GM19467 (cell line): ENCODE data around the gene PRKAR1B.

ENCODE experiments used
- ATAC-seq: cut with Tn5 transposase; IDR thresholded peaks from one replicate; pipeline ENCODE4 v1.9.1; 2021; ENCODE audit warnings: mild to moderate bottlenecking, moderate library complexity; ENCODE audit not compliant: unreplicated experiment

The PRKAR1B gene

DNA sequence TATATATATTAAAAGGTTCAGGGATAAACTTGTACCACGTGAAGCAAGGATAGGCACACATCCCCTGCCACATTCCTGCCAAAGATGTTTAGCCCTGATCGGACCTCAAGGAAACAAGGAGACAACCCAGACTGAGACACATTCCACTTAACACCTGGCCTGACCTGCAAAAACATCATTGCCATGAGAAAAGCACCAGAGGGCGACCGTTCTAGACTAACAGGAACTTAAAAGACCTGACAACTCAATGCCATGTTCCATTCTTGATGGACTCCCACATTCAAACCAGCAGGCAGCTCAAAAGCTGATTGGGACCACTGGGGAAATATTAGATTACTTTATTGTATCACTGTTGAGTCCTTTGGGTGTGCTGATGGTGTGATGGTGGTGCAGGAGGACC is 199.4 kb downstream of the PRKAR1B start:
- ATAC-seq: no peak

DNA sequence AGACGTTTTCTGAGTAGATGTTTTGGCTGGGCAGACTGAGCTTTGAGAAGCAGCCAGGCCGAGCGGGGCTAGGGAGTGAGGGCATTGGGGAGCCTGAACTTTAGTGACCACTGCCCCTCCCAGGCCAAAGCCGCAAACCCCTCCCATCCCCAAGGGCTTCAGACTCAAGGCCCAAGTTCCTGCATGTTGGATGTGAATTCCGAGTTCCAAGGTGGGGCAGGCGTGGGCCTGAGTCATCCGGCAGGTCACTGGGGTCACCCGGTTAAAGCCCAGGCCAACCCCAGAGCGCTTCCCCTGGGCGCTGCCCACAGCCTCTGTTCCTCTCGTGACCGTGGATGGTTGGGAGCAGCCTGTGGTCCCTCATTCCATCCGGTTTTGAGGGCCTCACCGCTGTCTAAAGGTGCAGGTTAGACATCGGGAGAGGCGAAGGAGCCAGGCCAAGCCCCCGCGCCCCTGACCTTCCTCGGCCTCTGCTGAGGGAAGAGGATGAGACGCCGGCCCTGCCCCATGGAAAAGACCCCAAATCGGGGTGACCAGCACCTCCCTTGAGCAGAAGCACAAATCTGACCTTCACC is 200.5 kb downstream of the PRKAR1B start:
- no peak for ATAC-seq

DNA sequence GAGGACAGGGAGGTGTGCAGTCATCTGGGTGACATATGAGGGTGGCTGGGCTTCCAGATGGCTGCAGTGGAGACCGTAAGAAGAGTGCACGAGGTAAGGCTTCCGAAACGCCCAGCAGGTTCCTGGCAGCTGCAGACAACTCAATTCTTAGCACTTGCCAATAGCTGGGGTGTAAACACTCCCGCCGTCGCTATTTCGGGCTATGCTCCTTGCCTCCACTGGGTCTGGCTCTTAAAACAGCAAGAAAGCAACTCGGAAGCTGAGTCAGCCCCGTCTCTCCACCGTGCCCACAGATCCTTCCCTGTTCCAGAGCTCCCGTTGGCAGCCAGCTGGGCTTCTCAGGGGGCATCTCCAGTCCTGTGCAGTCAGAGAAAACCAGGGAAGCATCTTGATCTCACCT is 201.3 kb downstream of the PRKAR1B start:
- no peak for ATAC-seq

DNA sequence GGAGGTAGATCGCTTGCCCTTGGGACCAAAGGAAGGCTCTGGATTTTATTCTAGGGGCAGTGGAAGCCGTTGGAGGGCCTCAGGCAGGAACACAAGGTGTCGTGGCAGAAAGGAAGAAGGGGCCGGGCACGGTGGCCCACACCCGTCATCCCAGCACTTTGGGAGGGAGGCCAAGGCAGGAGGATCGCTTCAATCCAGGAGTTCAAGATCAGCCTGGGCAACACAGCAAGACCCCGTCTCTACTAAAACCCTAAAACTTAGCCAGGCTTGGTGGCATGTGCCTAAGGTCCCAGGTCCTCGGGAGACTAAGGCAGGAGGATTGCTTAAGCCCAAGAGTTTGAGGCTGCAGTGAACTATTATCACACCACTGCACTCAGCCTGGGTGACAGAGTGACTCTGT is 202.3 kb downstream of the PRKAR1B start:
- ATAC-seq: no peak

DNA sequence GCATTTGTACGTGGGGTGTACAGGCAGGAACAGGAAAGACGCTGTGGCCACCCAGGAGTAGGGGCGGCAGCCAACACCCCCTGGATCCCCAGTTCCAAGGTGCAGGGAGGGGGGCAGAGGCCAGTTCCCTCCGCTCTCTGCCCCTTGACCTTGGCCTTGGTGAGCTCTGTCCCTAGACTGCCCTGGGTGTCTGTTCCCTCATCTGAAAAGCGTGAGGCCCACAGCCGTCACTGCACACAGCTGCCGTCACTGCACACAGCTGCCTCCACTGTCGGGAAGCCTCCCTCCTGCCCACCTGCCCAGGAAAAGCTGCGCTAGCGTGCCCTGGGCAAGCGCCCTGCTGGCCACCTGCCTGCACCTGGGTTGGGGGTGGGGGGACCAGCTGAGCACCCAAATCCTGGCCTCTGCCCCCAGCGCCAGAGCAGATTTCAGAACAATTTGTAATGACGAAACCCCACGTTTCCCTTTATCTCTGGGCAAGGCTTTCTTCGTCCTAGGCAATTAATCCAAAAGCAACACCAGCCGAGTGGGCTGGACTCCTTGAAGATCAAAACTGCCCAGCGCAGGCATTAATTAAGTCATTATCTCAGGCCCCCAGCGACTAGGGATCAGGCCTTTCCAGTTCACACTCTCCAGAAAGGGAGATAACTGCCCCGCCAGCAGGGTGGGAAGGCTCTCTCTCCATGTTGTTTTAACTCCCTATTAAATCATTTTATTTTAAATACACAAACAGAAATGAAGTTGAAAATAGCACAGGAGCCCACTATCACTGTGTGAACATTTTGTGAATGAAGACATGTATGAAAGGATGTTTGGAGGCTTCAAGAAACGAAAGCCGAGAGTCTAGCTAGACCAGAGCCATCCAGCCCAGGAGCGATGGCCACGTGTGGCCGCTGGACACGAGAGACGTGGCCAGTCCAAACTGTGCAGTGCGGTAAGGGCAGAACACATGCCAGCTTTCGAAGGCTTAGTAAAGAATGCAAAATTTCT is 203.4 kb downstream of the PRKAR1B start:
- no peak for ATAC-seq

DNA sequence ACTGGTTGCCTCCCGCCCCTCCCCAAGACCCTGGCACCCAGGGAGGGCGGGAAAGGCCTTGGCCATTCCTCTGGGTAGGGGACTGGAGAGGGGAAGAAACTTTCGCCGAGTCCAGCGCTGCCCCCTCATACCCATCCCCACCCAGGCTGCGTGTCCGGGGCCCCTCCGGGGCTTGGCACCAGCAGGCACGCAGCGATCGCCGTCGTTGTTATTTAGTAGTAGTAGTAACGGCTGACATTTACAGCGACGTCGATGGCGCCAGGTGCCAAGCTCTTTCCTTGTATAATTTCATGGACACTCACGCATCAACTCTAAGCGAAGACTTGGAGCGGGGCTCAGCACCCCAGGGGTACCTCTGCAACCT is 204.1 kb downstream of the PRKAR1B start:
- ATAC-seq: no peak

DNA sequence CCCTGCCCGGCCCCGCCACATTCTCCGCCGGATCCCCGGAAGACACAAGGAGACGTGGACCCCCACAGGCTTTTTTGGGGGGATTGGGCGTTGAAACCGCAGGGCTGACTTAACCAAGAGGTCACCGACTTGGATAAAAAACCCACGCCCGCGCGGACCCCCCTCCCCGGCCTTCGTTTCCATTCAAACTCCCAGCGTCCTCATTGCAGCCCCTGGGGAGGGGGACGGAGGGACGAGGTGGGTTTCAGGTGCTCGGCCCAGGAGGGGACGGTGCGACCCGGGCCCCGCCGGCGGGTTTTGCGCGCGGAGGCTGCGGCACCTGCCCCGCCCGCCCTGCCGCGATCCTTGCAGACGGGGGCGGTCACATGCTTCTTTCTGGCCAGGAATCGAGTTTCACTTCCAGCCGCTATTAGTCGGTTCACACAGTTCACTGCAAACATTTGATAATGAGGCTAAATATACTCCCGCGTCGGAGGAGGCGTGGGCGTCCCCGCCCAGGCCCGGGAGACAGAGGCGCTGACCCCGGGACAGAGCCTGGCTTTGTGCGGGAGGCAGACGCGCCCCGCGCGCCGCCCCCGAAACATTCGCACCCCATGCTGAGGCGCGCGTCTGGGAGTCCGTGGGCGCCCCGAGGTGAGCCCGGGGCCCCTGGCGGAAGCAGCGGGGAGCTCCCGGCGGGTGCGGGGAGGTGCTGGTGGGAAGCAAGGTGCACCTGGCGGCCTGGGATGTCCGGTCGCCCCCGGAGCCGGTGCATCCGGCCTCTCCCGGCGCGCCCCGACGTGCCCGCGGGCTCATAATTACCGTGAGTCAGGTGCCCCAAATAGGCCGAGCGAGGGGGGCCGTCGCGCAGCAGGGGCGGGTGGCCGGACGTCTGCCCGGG is 204.8 kb downstream of the PRKAR1B start:
- no peak for ATAC-seq

DNA sequence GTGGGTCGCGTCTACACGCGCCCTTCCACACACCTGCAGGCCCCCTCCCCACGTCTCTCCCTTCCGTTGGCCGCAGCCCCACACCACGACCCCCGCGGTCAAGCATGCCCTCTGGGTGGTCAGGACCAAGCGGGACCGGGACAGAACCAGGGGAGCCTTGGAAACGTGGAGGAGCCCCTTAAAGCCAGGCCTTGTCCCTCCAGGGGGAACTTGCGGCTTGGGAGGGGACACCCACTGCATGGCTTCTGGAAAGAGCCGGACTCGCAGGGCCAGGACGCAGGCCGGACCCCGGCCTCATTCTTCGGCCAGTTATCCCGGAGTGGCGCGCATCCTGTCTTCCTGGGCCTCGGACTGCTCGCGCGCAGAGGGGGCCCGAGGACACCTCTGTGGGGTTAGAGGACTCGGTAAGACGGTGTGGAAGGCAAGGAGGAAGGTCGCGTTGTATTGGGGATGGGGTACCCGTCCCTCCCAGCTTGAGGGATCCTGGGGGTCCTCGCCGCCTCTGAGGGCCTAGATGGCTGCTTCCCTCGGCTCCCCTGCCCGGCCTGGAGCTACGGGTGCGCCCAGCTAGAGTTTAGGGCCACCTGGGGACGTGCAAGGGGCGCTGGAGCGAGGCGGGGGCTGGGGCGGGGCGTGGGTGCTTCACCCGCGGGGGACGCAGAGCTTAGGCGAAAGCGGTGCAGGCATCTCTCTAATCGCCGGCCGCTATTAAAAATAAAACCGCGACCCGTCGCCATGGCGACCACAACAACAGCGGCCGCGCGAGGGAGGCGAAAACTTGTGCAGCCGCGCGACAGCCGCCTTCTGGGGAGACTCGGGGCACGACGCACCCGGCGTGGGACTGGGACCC is 205.6 kb downstream of the PRKAR1B start:
- no peak for ATAC-seq

DNA sequence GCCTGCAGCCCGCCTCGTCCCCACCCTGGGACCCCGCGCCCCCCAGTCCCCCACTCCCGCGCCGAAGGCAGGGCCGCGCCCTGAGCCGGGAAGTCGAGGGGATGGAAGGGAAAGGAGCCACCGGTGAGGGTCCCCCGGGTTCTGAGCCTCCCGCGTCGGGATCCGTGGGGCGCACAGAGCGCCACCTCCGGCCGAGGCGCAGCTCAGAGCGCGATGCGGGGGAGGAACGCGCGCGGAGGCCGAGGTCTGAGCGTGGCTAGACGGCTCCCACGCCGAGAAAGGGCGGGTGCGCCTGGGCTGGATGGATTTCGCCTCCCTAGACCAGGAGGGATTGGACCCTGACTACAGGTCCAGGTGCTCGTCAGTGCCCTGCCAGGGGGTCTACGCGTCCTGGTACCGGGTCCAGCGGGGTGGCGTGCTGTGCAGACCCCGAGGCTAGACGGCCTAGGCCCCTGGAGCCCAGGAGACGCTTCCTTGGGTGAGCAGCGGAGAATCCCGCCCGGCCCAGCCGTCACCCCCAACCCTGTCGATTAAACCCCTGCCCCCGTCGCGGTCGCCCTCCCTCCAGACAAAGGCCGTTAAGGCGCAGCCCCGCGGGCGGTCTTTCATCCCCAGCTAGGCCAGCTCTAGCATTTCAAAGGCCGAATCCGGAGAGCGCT is 206.4 kb downstream of the PRKAR1B start:
- no peak for ATAC-seq

DNA sequence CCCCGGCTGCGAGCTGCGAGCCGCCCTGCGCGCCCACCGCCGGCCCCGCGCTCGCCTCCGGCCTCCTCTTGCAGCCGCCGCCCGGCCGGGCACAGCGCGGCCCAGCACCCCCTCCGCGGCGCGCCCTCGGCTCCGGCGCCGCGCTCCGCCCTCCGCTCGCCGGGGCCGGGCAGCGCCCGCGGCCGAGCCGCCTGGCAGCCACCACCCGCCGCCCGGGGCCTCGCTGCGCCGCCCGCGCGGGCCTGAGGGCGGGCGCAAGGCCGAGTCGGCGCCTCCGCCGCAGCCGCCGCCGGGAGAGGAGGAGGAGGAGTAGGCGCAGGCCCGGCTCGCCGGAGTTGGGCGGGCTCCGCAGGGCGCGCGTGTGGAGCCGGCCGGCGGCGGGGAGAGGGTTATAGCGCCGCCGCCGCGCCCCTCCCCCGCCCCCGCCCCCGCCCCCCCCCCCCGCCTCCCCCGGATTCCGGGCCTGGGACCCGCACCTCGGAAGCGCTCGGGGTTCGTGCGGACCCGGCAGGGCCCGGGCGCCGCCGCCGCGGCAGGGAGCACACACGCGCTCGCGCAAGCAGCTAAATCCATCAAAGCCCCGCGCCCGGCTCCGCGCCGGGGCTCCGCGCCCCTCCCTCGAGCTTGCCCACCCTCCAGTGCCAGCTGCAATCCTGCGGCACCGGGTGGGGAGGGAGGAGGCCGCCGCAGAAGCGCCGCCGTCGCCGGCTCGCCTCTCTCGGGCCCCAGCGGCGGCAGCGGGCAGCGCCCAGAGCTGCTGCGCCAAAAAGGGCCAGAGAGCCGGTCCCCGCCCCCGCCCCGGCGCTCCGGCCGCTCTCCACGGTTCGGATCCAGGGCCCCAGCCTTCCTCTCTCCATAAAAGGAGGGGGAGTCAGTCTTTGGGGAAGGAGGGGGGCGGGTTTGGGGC is 207.3 kb downstream of the PRKAR1B start, which contains the start of gene PDGFA:
TSS of gene PDGFA (minus strand) at position 363 of the 907 bp plus-strand sequence. CDS start 845 bp downstream, outside the sequence.
- ATAC-seq: no peak

DNA sequence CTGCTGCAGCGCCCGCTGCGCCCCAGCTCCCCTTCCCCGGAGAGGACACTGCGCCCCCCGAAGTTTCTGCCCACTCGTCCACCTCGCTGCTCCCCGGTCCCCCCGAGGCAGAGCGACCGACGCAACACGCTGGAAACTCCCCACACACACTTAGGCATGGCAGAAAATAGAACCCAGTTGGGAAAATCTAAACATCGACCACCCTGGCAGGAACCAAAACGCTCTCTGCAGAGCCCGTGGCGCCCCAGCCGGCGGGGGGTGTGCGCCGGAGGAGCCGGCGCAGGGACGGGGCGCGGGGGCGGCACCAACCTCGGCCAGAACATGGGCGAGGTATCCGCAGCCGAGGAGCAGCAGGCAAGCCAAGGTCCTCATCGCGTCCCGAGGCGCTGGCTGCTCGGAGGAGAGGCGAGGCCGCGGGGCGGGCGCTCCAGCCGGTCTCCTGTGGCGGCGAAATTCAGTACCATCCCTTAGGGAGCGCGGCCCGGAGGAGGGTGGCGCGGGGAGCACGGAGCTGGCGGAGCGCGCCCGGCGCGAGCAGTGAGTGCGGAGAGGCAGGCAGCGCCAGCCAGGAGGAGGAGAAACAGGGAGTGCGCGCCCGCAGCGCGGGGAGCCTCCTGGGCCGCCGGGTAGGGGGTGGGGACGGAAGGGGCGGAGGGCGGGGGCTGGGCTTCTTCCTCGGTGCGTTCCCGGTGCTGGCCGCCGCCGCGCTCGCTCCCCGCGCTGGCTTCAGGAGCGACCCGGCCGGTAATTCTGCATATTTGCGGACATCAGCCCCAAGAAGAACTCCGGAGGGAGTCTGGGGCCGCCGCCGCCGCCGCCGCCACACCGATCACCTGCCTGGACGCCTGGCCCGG is 208.2 kb downstream of the PRKAR1B start:
- ATAC-seq: no peak

DNA sequence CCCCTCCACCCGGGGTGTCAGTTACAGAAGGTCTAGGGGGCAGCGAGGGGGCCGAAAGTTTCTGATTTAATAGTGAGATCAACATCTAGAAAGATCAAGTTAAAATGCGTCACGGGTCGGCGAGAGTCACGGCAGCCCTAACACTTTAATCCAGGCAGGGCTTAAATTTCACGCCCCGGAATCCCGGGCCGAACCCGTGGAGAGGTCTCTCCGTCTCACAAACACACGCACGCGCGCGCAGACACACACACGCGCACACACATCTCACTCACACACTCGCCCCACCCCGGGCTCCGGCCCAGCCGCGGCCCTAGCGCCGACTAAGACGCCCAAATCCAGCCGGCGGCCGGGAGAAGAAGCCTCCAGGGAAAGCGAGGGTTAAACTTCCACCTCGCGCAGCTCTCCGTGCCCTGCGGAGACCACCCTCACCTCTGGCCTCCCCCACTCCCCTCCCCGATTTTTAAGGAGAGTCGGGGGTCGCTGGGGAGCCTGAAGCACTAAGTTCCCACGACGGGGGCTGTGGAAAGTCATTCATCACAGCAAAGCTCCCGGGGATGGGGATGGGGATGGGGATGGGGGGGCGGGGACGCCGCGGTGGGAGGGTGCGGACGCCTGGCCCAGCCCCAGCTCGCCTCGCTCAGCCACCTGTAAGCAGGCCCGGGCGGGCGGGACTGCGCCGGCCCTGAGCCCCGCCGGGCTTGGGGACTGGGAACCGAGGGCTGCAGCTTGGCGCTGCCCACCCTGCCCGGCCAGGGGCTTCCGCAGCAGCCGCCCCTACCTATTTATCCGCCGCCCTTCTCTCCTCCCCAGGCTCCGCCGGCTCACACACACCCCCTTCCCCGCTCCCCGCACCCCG is 209.1 kb downstream of the PRKAR1B start:
- no peak for ATAC-seq

DNA sequence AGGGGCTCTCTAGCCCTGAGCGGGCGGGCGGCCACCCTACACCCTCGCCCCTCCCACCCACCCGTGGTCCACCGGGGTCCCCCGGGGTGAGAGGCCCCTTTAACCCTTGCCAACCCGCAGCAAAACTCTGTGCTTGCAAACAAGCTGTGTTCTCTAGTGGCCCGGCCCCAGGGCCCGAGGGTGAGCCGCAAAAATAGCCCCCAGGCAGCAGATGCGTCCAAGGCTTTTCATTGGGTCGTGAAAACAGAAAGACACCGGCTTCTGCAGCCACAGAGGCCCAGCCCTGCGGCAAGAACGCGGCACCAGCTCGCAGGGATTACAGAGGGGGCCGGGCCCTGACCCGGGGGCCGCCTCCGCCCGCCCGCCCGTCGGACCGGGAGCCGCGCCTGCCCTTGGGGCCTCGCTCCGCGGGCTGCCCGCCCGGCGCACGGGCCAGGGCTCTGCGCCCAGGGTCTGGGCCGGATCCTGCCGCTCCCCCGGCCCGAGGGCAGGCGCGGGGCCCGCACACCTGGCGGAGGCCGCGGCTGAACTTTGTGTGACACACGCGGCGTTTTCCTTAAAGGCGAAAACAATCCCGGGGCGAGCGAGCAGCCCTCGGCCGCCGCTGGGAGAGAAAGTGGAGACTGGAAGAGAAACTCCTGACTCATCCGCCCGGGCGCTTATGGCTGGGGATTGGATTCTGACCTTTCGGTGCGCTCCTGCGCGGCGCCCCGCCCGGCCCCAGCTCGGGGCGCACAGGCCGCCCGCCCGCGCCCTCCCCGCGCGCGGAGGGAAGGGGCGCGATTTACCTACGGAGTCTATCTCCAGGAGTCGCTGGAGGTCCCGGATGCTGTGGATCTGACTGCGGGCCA is 210.2 kb downstream of the PRKAR1B start:
- ATAC-seq: no peak

DNA sequence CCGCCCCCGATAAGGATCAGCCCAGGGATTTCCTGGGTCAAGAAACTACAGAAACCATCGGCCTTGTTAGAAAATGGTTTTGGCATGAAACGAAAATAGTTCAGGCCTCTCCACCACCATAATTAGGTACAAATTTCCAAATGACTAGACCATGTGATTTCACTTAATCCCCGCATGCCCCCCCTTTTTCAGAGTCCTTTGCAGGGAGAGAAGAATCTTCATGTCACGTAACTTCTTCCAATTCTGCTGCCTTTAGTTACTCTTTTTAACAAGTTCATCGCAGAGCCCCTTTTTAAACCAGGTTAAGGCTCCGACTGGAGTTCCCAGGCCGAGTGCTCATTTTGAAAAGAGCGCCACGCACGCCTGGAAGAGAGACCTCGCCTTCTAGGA is 210.9 kb downstream of the PRKAR1B start:
- no peak for ATAC-seq

DNA sequence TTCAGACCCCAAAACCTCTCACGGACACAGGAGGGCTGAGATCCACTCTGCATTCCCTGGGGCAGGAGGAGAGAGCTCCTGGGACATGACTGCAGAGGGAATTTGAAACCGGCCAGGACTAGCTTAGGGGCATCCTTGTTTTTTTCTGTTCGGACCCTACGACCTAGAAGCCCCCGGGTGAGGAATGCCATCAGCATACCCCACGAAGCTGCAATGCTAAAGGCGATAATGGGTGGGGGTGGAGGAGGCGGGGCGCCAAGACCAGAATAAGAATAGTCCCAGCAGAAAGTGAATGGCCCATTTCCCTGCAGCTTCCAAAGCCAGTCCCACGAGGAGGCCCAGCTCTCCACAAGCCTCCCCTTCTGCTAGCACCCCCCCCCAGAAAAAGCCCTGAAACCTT is 211.5 kb downstream of the PRKAR1B start:
- ATAC-seq: no peak
